ENCODE data around the gene CEP95. TPM values are rescaled to one million over a fixed set of nuclear protein-coding genes. Genes with fewer than 3 reads are reported as not detected.

CEP95 gene
- total RNA-seq, 1 experiment from 2014 or later = 67.3 TPM

GRCh38 chr17:64461788-64462187 lies 45.0 kb upstream of the CEP95 start:
- Histone ChIP-seq H4K20me1 (ENCODE audit: control insufficient read depth, insufficient read depth, insufficient read length) (no peaks in the 10 kb centered on the region), H3K79me1 (ENCODE audit: insufficient read depth, low read depth, low read length, poor library complexity, severe bottlenecking) (no peaks in the 10 kb centered on the region), H3K27me3 (ENCODE audit: insufficient read depth, low read length) (no peaks in the 10 kb centered on the region), H3K4me2 (ENCODE audit: insufficient read depth, insufficient read length, low read length) (no peak overlapping the region), H2AK5ac (ENCODE audit: insufficient read length, low read length) (no peak overlapping the region), H3K23ac (ENCODE audit: insufficient read length, low read depth, low read length) (no peak overlapping the region), H3K18ac (ENCODE audit: insufficient read length, low read depth, low read length) (no peak overlapping the region), H2BK20ac (ENCODE audit: low read depth, low read length, poor library complexity, severe bottlenecking) (no peak overlapping the region), H3K4me1 (ENCODE audit: insufficient read depth, low read length) (no peaks in the 10 kb centered on the region; the same call in 1 of the 2 replicates), H2BK12ac (ENCODE audit: insufficient read length, low read depth, low read length) (no peak overlapping the region), H4K8ac (replicated peaks; ENCODE audit: insufficient read length, low read depth, low read length) (no peak overlapping the region), H3K9me3 (ENCODE audit: control insufficient read depth, low read depth, low read length) (no peaks in the 10 kb centered on the region), H3K27ac (ENCODE audit: insufficient read length, low read depth, low read length) (no peak overlapping the region), H2AFZ (ENCODE audit: low read length) (no peak overlapping the region), H2BK15ac (ENCODE audit: low read depth, low read length) (no peak overlapping the region), H3K14ac (ENCODE audit: insufficient read depth, low read length) (no peak overlapping the region), H2BK120ac (ENCODE audit: low read depth, low read length, poor library complexity, severe bottlenecking) (no peak overlapping the region), H4K5ac (ENCODE audit: insufficient read length, low read depth, low read length) (no peak overlapping the region), H3K9ac (ENCODE audit: extremely low read depth, insufficient read length, low read length) (no peak overlapping the region), H2BK5ac (ENCODE audit: insufficient read length, low read length) (no peak overlapping the region), H3K56ac (ENCODE audit: insufficient read length, low read depth, low read length) (no peak overlapping the region), H3K23me2 (ENCODE audit: insufficient read length, low read depth, low read length, poor library complexity, severe bottlenecking) (no peaks in the 10 kb centered on the region), H4K91ac (ENCODE audit: insufficient read length, low read depth, low read length) (no peak overlapping the region), H3T11ph (ENCODE audit: low read length) (no peak overlapping the region), H3K4ac (ENCODE audit: low read depth, low read length) (no peak overlapping the region), H3K79me2 (ENCODE audit: insufficient read depth, low read length) (no peaks in the 10 kb centered on the region)
- TF ChIP-seq, protein P1, sequence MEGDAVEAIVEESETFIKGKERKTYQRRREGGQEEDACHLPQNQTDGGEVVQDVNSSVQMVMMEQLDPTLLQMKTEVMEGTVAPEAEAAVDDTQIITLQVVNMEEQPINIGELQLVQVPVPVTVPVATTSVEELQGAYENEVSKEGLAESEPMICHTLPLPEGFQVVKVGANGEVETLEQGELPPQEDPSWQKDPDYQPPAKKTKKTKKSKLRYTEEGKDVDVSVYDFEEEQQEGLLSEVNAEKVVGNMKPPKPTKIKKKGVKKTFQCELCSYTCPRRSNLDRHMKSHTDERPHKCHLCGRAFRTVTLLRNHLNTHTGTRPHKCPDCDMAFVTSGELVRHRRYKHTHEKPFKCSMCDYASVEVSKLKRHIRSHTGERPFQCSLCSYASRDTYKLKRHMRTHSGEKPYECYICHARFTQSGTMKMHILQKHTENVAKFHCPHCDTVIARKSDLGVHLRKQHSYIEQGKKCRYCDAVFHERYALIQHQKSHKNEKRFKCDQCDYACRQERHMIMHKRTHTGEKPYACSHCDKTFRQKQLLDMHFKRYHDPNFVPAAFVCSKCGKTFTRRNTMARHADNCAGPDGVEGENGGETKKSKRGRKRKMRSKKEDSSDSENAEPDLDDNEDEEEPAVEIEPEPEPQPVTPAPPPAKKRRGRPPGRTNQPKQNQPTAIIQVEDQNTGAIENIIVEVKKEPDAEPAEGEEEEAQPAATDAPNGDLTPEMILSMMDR (conservative IDR thresholded peaks at IDR 0.05) = no peak
- H3K36me3 Mint-ChIP-seq (ENCODE audit: insufficient read depth in 1 of 3, low read depth in 3 of 3) = no peaks in the 10 kb centered on the region; a peak in 1 of 7 replicates
- no peaks in the 10 kb centered on the region; the same call in 1 of the 2 replicates for H3K27me3 Mint-ChIP-seq (ENCODE audit: low read depth)
- DNase-seq = no peak
- H3K4me3 Mint-ChIP-seq = no peak overlapping the region
- H3K9me3 Mint-ChIP-seq = no peaks in the 10 kb centered on the region; a peak in 1 of 5 replicates
- H3K4me1 Mint-ChIP-seq = peaks cover 2 to 7% of the 10 kb centered on the region in 2 experiments; a peak in 3 of 4 replicates
- H3K27ac Mint-ChIP-seq = no peak overlapping the region; a peak in 1 of 7 replicates
- WGBS (ENCODE audit: extremely low coverage, insufficient read length, low lambda C conversion rate) = no CpG with 5 or more reads among the region's 6 CpGs

All from H9 (cell line).